DND-41 (cell line): Measurements from ENCODE around the gene CFB.

Experiments
- EZH2 ChIP-seq: IDR thresholded peaks from 3 replicates; pipeline ENCODE4 v1.6.1; 2012; ENCODE audit warnings: borderline replicate concordance, low read depth, mild to moderate bottlenecking, moderate library complexity, low read length, inconsistent platforms; ENCODE audit not compliant: severe bottlenecking
- TF ChIP-seq, protein P1 (sequence below): IDR thresholded peaks from 2 replicates; pipeline ENCODE4 v1.5.1; 2012; ENCODE audit warnings: borderline replicate concordance, low read length, moderate library complexity, mild to moderate bottlenecking; ENCODE audit not compliant: poor library complexity, severe bottlenecking; ENCODE audit errors: extremely low read depth

DNA sequence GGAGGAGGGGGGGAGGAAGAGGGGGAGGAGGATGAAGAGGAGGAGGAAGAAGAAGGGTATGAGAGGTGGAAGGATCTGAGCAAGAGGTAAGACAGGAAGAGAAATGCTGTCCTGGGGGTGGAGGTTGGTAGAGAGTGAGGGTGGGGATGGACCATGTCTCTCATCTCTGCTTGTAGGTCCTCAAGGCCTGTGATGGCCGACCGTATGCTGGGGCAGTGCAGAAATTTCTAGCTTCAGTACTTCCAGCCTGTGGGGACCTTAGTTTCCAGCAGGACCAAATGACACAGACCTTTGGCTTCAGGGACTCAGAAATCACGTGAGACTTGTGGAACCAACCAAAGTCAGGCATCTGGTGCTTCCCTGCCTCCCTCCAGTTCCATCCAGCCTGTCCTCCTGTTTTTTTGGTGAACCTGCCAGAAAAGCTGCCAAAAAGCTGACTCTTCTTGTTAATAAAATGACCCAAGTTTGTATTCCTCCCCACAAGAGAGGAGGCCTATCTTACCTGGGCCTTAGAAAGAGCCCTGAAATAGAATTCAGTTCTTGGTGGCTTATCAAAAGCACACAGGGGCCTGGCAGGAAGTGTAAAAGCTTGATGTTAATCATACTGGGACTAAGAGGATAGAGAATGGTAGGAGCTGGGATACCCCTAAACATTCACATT lies 33.5 kb downstream of the CFB start:
- TF ChIP-seq, protein P1, sequence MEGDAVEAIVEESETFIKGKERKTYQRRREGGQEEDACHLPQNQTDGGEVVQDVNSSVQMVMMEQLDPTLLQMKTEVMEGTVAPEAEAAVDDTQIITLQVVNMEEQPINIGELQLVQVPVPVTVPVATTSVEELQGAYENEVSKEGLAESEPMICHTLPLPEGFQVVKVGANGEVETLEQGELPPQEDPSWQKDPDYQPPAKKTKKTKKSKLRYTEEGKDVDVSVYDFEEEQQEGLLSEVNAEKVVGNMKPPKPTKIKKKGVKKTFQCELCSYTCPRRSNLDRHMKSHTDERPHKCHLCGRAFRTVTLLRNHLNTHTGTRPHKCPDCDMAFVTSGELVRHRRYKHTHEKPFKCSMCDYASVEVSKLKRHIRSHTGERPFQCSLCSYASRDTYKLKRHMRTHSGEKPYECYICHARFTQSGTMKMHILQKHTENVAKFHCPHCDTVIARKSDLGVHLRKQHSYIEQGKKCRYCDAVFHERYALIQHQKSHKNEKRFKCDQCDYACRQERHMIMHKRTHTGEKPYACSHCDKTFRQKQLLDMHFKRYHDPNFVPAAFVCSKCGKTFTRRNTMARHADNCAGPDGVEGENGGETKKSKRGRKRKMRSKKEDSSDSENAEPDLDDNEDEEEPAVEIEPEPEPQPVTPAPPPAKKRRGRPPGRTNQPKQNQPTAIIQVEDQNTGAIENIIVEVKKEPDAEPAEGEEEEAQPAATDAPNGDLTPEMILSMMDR = no peak
- TF ChIP-seq EZH2 = no peak
